GM18951 (cell line): Measurements from ENCODE around the gene FSIP1.

Experiments
- POLR2A ChIP-seq: IDR thresholded peaks from 4 replicates; pipeline ENCODE4 v1.6.1; 2011; ENCODE audit warnings: mild to moderate bottlenecking; ENCODE audit not compliant: insufficient read length, insufficient read depth; ENCODE audit errors: extremely low read depth
- in situ Hi-C: fragments of 300-500 bp; cut with MboI; formaldehyde crosslinking; loops from one replicate; pipeline ENCODE4 v1.12.0; 2022; ENCODE audit warnings: low sequenced_read_pairs, mixed read lengths, inconsistent platforms; ENCODE audit not compliant: unreplicated experiment

The FSIP1 gene

DNA sequence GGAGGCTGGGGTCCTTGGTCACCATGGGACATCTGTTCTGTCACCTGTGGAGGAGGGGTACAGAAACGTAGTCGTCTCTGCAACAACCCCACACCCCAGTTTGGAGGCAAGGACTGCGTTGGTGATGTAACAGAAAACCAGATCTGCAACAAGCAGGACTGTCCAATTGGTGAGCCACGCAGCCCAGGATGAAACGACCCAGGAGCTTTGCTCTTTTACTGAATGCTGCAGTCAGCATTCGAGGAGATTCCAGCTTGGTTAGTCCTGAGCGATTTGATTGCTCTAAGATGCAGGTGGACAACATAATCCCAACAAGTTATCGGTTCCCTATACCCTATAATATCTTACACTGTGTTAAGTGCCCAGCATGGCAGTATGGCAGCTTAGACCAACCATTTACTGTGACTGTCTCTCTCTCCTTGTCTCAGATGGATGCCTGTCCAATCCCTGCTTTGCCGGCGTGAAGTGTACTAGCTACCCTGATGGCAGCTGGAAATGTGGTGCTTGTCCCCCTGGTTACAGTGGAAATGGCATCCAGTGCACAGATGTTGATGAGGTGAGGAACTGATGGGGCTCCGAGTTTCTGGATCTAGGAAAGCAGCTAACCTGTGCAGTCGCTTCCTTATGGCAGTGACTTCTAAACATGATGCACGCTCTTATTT lies 194.0 kb downstream of the FSIP1 start:
- in situ Hi-C loops, result loop anchor here (25.0 kb wide), 2 partner anchors 776 to 876 kb away; no protein-coding TSS in a partner anchor
- TF ChIP-seq POLR2A, result no peak

DNA sequence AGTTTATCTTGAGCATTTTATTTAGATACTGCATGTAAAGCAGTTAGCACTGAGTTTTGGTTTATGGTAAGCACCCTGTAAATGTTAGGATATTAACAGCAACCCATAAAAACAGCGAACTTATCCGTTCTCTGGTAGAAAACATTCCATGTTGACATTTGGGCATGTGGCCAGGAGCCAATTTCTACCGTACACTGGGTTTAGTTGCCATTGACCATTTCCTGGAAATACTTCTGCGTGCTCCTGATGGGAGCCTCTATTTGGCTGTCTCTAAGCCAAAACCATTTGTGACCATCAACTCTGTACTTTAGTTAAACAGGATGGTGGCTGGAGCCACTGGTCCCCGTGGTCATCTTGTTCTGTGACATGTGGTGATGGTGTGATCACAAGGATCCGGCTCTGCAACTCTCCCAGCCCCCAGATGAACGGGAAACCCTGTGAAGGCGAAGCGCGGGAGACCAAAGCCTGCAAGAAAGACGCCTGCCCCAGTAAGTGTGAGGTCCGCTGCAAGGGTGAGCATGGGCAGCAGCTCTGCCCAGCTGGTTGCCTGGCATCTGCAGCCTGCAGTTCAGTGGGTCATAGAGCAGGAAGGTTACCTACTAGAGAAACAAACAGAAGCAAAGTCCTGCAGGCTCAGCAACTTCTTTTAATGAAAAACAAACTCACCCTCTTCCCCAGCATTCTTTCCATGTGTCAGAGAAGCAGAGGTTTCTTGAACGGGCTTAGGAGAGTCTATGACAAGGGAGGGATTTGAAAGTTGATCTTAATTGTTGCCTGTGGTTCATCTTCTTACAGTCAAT lies 194.7 kb downstream of the FSIP1 start:
- in situ Hi-C loops, result loop anchor here (25.0 kb wide), 2 partner anchors 776 to 876 kb away; no protein-coding TSS in a partner anchor

DNA sequence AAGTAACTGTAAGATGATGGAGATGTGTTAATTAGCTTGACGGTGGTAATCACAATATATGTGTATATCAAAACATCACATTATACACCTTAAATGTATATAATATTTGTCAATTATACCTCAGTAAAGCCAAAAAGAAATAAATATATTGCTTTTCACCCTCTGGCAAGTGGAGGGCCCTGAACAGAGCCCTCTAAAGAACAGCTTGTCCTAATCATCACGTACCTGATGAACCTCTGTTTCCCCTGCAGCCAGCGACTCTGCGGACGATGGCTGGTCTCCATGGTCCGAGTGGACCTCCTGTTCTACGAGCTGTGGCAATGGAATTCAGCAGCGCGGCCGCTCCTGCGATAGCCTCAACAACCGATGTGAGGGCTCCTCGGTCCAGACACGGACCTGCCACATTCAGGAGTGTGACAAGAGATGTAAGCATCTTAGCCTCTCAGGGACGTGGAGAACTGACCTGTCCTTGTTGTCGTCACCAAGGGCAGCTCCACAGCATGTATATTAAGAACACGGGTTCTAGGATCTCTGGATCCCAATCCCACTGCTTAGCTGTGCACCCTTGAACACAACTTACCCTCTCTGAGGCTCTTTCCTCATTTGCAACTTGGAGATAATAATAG lies 195.4 kb downstream of the FSIP1 start:
- in situ Hi-C loops, result loop anchor here (25.0 kb wide), 2 partner anchors 775 to 875 kb away; no protein-coding TSS in a partner anchor
- TF ChIP-seq POLR2A, result no peak

More for the DNA sequence above, 194.7 kb downstream of the FSIP1 start:
- no peak for TF ChIP-seq POLR2A

DNA sequence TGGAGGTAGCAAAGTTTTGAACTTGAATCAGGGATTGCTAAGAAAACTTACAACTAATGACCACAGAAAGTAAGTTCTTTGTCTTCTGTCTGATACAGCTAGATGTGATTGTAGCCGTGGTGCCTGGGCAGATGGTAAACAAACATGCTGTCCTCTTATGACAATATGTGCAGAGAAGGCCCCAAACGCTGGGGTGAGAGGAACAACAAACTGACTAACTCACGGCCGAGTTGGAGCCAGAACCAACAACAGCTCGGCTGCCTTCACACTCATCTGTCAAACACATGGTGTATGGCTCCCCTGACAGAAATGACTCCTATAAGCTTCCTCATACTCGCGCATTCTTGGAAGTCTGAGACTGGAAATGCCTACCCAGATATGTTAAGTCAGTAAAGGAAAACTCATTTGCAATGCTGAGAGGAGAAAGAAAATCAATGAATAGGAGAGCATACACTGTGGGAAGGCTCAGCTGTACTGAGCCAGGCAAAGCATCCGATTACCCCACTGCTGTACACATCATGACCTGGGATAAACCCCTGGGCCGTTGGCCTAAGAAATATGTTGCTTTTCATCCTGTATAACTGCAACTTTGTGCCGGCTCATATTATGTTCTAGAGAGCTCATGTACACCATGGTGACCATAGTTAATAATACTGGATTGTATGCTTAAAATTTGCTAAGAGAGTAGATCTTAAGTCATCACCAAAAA lies 196.1 kb downstream of the FSIP1 start:
- TF ChIP-seq POLR2A, result no peak
- in situ Hi-C loops, result loop anchor here (25.0 kb wide), 2 partner anchors 774 to 874 kb away; no protein-coding TSS in a partner anchor

DNA sequence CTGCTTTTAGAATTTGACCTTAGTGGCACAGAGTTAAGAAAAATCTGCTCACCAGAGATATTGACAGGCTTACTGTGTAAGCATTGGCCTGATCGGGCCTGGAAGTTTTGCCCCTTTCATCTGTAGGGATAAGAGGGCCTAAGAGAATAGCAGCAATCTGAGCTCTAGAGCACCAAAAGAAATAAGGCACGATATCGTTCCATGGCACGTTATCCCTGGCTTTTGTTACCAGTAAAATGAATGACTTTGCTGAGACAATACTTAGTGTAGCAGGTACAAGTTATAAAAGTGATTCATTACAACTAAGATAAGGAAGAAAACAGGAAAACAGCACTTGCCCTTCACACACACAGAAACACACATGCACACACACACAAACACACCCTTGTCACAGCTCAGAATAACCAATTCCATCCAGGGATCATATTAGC lies 196.8 kb downstream of the FSIP1 start:
- in situ Hi-C loops, result loop anchor here (25.0 kb wide), 2 partner anchors 774 to 874 kb away; no protein-coding TSS in a partner anchor
- TF ChIP-seq POLR2A, result no peak

DNA sequence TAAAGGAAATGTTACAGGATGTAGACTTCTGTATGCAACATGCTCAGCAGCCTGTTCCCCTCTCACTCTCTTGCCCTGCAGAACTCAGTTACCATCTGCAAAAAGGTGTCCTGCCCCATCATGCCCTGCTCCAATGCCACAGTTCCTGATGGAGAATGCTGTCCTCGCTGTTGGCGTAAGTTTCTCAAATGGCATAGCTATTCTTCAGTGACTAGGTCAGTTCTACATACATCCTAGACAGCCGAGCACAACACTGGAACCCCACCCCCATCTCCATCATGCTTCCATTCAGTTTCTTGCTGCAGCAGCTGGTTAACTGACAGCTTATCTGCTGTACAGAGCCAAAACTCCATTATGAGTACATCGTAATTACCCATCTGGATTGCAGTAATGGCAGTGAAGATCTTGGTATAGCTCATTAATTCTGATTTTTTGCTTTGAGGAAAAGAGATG lies 197.2 kb downstream of the FSIP1 start:
- in situ Hi-C loops, result loop anchor here (25.0 kb wide), 2 partner anchors 773 to 873 kb away; no protein-coding TSS in a partner anchor
- TF ChIP-seq POLR2A, result no peak

DNA sequence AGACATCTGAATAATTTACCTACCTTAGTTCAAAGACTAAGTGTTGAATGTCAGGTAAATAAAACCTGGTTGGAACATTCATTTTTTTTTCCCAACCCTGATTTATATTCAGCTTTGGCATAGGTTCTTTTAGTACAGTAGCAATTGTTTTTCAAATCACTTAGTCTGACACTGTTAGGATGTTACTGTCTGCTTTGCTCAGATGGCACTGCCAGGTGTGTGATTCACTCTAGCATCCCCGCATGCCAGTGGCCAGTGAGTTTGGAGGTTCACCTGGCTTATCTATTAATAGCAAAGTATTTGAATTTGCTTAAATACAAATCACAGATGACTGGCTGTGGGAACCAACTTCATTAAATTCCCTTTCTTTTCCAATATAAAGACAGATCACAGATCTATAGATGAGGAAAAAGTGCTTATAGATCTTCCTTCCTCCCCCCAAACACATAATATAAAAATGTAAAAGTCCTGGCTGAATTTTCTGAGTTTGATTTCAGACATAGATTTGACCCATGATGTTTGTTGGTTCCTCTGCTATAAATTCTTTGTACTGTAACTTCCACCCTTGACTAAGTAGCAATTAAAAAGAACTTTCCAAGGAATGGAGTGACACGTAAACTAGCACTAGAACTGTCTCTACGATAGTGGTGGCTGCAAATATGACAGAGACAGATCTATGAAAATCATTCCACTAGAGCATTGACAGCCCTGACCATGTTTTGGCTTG lies 197.8 kb downstream of the FSIP1 start:
- TF ChIP-seq POLR2A, result no peak
- in situ Hi-C loops, result loop anchor here (25.0 kb wide), 2 partner anchors 773 to 873 kb away; no protein-coding TSS in a partner anchor

DNA sequence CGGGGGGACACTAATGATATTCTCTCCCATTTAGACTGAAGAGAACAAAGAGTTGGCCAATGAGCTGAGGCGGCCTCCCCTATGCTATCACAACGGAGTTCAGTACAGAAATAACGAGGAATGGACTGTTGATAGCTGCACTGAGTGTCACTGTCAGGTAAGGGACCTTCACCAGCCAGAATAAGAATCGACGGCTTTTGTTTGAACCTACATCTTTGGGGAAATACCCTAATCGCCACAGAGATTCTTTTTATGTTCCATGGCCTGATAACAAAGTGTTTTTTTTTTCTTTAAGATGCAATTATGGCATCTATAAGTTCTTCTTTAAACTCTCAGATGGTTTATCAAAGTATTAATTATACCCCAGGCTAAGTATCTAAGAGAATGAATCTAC lies 198.4 kb downstream of the FSIP1 start:
- TF ChIP-seq POLR2A, result no peak
- in situ Hi-C loops, result loop anchor here (25.0 kb wide), 2 partner anchors 772 to 872 kb away; no protein-coding TSS in a partner anchor

DNA sequence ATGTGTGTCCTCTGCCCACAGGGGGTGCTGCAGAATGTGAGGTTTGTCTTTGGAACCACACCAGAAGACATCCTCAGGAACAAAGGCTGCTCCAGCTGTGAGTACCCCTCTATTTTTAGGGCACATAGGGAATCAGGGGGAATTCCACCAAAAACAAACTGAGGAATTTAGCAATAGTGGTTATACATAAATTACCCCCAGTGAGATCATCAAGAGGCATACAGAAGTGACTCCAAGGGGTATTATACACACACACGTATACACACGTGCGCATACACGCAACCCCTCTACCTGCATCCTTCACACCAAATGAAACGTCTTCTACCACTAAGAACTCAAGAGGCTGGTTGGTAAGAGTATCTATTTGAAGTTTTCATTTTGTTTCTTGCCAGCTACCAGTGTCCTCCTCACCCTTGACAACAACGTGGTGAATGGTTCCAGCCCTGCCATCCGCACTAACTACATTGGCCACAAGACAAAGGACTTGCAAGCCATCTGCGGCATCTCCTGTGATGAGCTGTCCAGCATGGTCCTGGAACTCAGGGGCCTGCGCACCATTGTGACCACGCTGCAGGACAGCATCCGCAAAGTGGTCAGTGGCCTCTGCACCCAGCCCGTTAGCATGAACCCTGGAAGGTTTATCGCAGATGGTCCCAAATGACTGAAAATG lies 198.9 kb downstream of the FSIP1 start:
- no peak for TF ChIP-seq POLR2A
- in situ Hi-C loops, result loop anchor here (25.0 kb wide), 2 partner anchors 771 to 871 kb away; no protein-coding TSS in a partner anchor

DNA sequence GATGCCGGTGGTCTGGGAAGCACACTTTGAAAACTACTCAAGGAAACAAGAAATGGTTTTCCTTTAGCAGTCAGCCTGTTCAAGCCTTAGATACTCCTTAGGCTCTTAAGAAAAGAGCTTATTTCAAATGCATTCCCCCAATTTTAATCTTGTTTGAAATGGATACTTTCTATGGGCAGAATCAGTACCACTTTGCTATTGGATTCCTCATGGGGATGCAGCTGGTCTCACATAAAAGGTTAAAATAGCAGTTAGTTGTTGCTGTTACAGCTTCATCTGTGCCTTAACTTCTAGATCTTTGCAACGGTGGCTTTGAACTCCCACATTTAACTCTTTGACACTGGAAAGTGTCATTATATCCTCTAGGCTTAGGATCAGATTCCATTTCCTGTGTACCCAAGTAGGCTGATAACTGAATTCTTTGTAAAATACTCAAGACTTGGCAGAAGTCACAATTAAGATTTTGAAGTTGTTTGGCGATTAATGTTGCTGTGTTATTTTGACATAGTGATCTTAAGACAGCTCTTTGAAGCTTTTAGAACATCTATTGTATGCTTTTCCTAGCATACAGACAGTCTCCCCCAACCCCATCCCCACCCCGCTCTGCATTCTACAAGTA lies 199.6 kb downstream of the FSIP1 start:
- TF ChIP-seq POLR2A, result no peak

More for the DNA sequence above, 199.6 kb downstream of the FSIP1 start:
- in situ Hi-C loops, result loop anchor here (25.0 kb wide), 2 partner anchors 771 to 871 kb away; no protein-coding TSS in a partner anchor
